Astrocyte of the cerebellum (primary cell): Measurements from ENCODE around the gene RHOG.

Experiments used
- DNase-seq: peaks from one replicate; pipeline ENCODE4 v3.0.0-alpha.2; 2011; ENCODE audit warnings: low read depth
- H3K4me3 ChIP-seq: 2 replicates; pipeline ENCODE4 v1.5.1; 2011; ENCODE audit warnings: mild to moderate bottlenecking, low read depth, low read length, moderate library complexity
- CTCF ChIP-seq: IDR thresholded peaks from 2 replicates; pipeline ENCODE4 v1.5.1; 2012; ENCODE audit warnings: low read length, low read depth, moderate library complexity, mild to moderate bottlenecking; ENCODE audit errors: missing control alignments
- in situ Hi-C: cut with HindIII; loops from 2 replicates; pipeline ENCODE4 v1.10.0; 2017; ENCODE audit warnings: low sequenced_read_pairs

RHOG gene

GRCh38 chr11:3840870-3841425 is at the start of gene RHOG:
TSS of gene RHOG (minus strand) at chr11:3840959. CDS start at chr11:3828138, 12,821 bp downstream.
- in situ Hi-C loops: no loop called here
- no peak for DNase-seq

DNA sequence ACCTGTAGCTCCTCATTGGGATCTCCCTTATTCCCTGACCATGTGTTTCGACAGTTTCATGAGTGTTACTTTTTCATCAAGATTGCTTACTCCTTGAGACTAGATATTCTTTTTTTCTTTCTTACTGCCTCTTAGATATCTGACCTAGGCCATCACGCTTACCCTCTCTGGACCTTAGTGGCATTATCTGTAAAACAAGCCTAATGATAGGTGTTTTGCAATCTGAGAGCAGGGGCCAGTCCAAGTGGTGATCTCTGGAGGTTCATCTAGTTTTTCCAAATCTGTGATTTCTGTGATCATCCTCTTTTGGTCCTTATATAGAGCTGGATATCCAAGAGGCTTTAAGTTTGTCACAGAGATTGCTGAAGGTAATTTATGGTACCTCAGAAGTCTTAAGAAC is 49.3 kb upstream of the RHOG start:
- H3K4me3 ChIP-seq: no peak overlapping the region
- TF ChIP-seq CTCF: no peak
- in situ Hi-C loops: no loop called here
- DNase-seq: no peak

More at GRCh38 chr11:3840870-3841425, at the start of gene RHOG:
- H3K4me3 ChIP-seq: peak within 1 kb of the TSS; percentile 81
- no peak for TF ChIP-seq CTCF

DNA sequence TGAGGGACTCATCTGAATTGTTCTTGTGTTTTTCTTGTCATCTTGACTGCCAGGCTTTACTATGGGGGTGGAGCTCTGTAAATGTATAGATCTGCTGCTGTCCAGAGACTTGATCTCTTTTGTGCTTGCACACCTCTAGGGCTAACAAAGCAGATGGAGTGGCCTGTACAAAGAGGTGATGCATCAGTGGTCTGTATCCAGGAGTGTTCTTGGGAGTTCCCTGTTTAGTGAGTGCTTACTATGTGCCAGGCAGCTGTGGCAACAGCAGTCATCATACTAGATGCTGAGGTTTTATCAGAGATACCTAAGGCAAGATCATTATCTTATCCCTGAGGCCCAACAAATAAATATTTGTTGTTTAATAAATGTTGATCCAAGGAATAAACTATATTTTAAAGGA is 48.1 kb upstream of the RHOG start:
- DNase-seq: no peak
- H3K4me3 ChIP-seq: no peak overlapping the region
- in situ Hi-C loops: no loop called here
- TF ChIP-seq CTCF: no peak

DNA sequence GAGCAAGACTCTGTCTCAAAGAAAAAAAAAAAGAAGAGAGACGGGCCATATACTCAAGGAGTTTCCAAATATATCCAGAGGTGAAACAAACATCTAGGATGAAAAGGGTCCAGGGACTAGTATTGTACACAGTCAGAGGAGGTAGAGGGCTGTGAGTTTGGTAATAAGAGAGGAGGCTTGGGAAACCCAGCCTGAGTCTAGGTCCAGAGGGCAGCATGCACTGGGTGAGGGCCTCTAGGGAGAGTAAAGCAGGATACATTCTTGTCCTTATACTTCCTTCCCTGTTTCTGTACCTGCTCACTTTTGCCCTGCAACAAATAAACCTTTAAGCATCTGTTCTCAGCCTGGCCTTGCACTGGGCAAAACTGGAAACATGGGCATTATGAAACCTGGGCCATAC is 46.2 kb upstream of the RHOG start:
- DNase-seq: no peak
- H3K4me3 ChIP-seq: no peak overlapping the region
- no peak for TF ChIP-seq CTCF
- in situ Hi-C loops: no loop called here

DNA sequence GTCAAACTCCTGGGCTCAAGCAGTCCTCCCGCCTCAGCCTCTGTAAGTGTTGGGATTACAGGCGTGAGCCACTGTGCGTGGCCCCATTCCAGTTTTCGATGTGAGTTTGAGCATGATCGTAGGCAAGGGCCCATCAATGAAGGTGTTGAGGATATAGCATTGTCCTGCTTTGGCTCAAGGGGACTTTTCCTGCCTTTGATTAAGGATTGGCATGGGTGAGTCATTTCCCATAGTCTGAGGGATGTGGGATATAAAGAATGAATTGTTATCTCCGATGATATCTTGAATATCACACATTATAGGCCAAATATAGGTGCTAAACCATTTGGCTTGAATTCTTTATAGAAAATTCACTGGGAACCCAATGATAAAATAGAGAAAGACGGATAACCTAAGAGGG is 45.1 kb upstream of the RHOG start:
- no peak for TF ChIP-seq CTCF
- in situ Hi-C loops: no loop called here
- H3K4me3 ChIP-seq: no peak overlapping the region
- DNase-seq: no peak

- in situ Hi-C loops: no loop called here
- DNase-seq: no peak
- no peak overlapping the region for H3K4me3 ChIP-seq
- no peak for TF ChIP-seq CTCF
Measured at GRCh38 chr11:3882655-3883054, 41.9 kb upstream of the RHOG start.
